Heart right ventricle (tissue), 16 donors: ENCODE measurements around the gene LGI2. TPM values are rescaled to one million over a fixed set of nuclear protein-coding genes. Genes with fewer than 3 reads are reported as not detected.

ENCODE experiments used
- ATAC-seq, 8 donors: fragments of 200-7000 bp; cut with Tn5 transposase; one replicate each; pipeline ENCODE4 v1.9.1; 2020; ENCODE audit warnings: mild to moderate bottlenecking in 8 of 8, moderate library complexity in 8 of 8, moderate number of reproducible peaks in 1 of 8
- DNase-seq, 2 donors: peaks; one replicate each; pipeline ENCODE4 v3.0.0-alpha.2; 2020
- H3K27ac ChIP-seq, 10 donors: fragments of 200-600 bp; sonication (generic) in 2 of 10; one replicate each; pipeline versions ENCODE4 v1.5.0 to v1.8.0; 2020 to 2022; ENCODE audit warnings: mild to moderate bottlenecking in 3 of 10
- H3K27me3 ChIP-seq, 7 donors: fragments of 200-600 bp; one replicate each; pipeline ENCODE4 v1.8.0; 2021 to 2022; ENCODE audit warnings: mild to moderate bottlenecking in 2 of 7
- H3K36me3 ChIP-seq, 9 donors: fragments of 200-600 bp; sonication (generic) in 1 of 9; one replicate each; pipeline versions ENCODE4 v1.5.0 to v1.8.0; 2020 to 2022; ENCODE audit warnings: mild to moderate bottlenecking in 2 of 9
- H3K4me1 ChIP-seq, 9 donors: fragments of 200-600 bp; sonication (generic) in 1 of 9; one replicate each; pipeline versions ENCODE4 v1.5.0 to v1.8.0; 2020 to 2022; ENCODE audit warnings: mild to moderate bottlenecking in 4 of 9
- H3K4me3 ChIP-seq, 10 donors: fragments of 200-600 bp; sonication (generic) in 2 of 10; one replicate each; pipeline versions ENCODE4 v1.5.0 to v1.8.0; 2020 to 2022; ENCODE audit warnings: mild to moderate bottlenecking in 7 of 10, moderate library complexity in 2 of 10
- H3K9me3 ChIP-seq, 11 donors: fragments of 200-600 bp in 10 of 11; sonication (generic) in 2 of 11; one replicate each; pipeline versions ENCODE4 v1.5.0 to v1.8.0; 2013 to 2022; ENCODE audit warnings: mild to moderate bottlenecking in 2 of 11, control low read depth in 1 of 11, moderate library complexity in 1 of 11
- CTCF ChIP-seq, 9 donors: fragments of 200-600 bp; sonication (generic) in 2 of 9; IDR thresholded peaks; one replicate each; pipeline versions ENCODE4 v1.5.0 to v1.8.0; 2021 to 2022; ENCODE audit warnings: antibody characterized with exemption in 9 of 9, mild to moderate bottlenecking in 5 of 9, moderate library complexity in 1 of 9
- WGBS, 2 donors: extraction: QIAGEN DNeasy Blood & Tissue Kit; methylation state at CpG; one replicate each; pipeline ENCODE4 v1.1.7; 2013; ENCODE audit warnings: inconsistent platforms in 1 of 2; 5-methylcytosine and 5-hydroxymethylcytosine counted together
- intact Hi-C, 10 donors: fragments of 100-400 bp; cut with DNase I; formaldehyde crosslinking; loops; one replicate each; pipeline versions ENCODE4 v1.11.1 to v1.14.2; 2022
- polyA plus RNA-seq, 2 donors: library from polyadenylated mRNA; stranded (reverse); fragments of 200-250 nt; gene quantifications; one replicate each; pipeline ENCODE4 v1.2.3, GENCODE V29; 2013
- total RNA-seq, 10 donors: library from RNA; stranded (reverse); fragmentation: NEBNext Ultra II Directional in 3 of 10; extraction: Animal tissue kit (Norgen Biotek cat#: 25700) in 3 of 10; gene quantifications; one replicate each; pipeline versions ENCODE4 v1.2.1 to v1.2.4, GENCODE V29; 2021 to 2023
- donor health status: Arrhythmogenic right ventricular cardiomyopathy.
- donor health status: ischemic (EF 13 %, LVEDD 7.1; RV severe dilation, severe dysfunction).
- donor health status: healthy with polysubstance abuse.
- donor health status: DM: no; HTN: yes; CAD: no.
- donor health status: DM: no; HTN: no; CAD: no.
- donor health status: ischemic (EF 25% LVEDD 6.9; RV normal size, moderate dysfunction).
- donor health status: ischemic (EF 25% LVEDD 5.7; RV mildly dilated, moderate dysfunction).
- donor health status: healthy.
- donor health status: DM: yes; HTN: yes; CAD: no.
- donor health status: Ischemic cardiomyopathy.
- donor health status: ischemic (EF 35%, LVEDD 5.7; RV mildly dilated, moderate dysfunction).
- donor health status: nonischemic (EF 11% LVEDD 7.7; RV severe dilation, severe dysfunction).
- donor health status: DM: yes; HTN: yes; CAD: no.
- donor health status: PGD.
- donor health status: ischemic (EF 29% LVEDD 5.4; RV normal size, mild dysfunction).
- donor health status: nonischemic (EF 23%, LVEDD 6.1; RV moderate dilation, normal function).

The LGI2 gene
- total and polyA plus RNA-seq, 12 donors = 0.80 to 7.9 (median 2.1) TPM

DNA sequence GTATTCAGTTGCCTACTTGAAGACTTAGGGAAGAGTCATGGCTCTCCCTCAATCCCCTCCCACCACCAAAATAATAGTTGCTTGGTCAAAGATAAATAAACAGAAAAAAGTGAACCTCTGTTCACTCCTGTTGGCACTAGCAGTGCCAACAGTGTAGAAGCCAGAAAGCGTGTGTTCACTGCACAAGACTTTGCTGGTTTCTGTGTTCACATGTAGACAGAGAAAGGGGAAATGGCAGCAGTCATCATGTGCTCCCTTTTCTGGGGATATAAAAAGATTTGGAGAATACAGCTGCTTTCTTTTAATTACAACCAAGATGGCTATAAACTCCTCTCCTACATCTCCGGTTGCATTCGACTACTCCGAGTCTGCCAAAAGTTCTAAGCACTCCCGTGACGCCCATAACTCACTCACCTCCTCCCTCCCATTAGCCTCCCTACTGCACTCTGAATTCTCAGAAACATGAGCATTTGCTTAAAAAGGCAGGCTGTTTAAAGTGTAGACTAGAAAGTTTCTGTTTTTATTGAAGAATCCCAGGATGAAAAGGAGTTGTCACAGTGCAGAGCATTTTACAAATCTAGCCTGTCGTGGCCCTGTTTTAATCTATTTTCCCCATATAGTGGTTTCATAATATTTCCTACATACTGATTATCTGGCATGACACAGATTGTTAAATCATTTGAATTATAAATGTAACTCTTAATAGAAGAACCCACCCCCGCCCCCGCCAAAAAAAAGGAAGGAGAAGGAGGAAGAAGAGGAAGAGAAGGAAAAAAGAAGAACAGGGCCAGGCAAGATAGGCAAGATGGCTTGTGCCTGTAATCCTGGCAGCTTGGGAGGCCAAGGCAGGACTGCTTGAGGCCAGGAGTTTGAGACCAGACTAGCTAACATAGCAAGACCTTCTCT lies 16.7 kb downstream of the LGI2 start:
- intact Hi-C loops = no loop called here
- H3K9me3 ChIP-seq = no peaks in the 10 kb centered on the region
- DNase-seq (no peak), ATAC-seq (peak in 3 of 8 donors; percentile 31 to 55 (median 47))
- no peak for TF ChIP-seq CTCF (IDR thresholded peaks at IDR 0.05)
- WGBS, 2 donors = 77 to 84% methylated on average over 9 of the region's 9 CpGs
- peaks cover 0 to 6% (median 0%) of the 10 kb centered on the region in 9 donors for H3K36me3 ChIP-seq
- peaks cover 0 to 6% (median 0%) of the 10 kb centered on the region in 9 donors for H3K4me1 ChIP-seq
- H3K27me3 ChIP-seq = no peaks in the 10 kb centered on the region
- H3K27ac ChIP-seq = peak overlapping the region in 2 of 10 donors; percentile 7 to 61
- H3K4me3 ChIP-seq = no peak overlapping the region

DNA sequence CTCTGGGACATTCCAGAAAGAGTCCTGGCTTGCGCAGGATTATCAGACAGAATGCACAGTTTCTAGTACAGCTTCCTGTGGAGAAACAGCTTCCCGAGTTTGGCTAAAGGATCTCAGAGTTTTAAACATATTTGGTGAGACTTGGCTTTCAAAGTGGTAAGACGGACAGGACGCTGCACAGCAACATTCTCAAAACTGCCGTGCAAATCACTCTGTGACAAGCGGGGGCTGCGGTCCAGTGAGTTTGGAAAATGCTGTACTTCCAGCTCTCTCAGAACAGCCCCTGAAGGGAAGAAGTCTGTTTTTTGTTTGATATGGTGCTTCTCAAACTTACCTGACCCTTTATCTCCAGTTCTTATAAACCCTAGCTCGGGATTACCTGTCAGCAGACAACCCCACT lies 18.1 kb downstream of the LGI2 start:
- Histone ChIP-seq H3K9me3 (no peaks in the 10 kb centered on the region), H3K27me3 (no peaks in the 10 kb centered on the region), H3K27ac (no peak overlapping the region), H3K4me3 (no peak overlapping the region), H3K36me3 (peaks cover 0 to 7% (median 0%) of the 10 kb centered on the region in 9 donors), H3K4me1 (peaks cover 0 to 6% (median 0%) of the 10 kb centered on the region in 9 donors)
- no peak for ATAC-seq
- no peak for DNase-seq
- no peak for TF ChIP-seq CTCF (IDR thresholded peaks at IDR 0.05)
- intact Hi-C loops = no loop called here
- 84 to 90% methylated on average over 8 of the region's 8 CpGs for WGBS, 2 donors

DNA sequence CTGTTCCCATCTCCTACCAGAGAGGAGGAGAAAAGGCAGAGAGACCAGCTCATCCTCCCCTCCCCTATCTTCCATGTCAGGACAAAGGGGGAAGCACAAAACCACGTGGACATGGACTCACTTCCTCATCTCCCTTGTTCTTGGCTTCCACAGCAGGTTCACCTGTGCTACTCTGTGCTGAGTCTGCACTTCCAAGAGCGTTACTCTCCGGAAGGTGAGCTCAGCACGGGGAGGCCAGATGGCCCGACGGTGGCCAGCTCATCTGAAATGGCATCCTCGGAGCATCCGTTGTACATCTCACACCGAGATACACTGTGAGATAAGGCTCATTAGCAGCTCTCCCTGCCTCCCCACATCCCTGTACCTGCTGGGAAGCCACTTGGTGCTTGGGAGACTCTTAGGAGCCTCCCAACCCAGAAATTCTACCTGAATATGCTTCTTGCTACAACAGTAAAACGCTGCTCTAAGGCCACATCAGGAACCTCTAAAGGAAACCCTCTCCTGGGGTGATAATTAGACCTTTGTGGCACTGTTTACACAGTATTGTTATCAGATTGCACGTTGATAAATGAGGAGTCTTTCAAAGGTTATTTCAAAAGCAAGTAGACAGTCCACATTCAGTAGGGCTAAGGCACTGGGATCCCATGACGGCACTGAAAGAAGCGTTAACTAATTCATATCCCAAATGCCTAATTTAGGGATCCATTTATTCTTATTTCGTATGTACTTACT lies 19.4 kb downstream of the LGI2 start:
- Histone ChIP-seq H3K36me3 (peaks cover 0 to 7% (median 0%) of the 10 kb centered on the region in 9 donors), H3K9me3 (no peaks in the 10 kb centered on the region), H3K27ac (no peak overlapping the region), H3K27me3 (no peaks in the 10 kb centered on the region), H3K4me1 (peaks cover 0 to 6% (median 0%) of the 10 kb centered on the region in 9 donors), H3K4me3 (no peak overlapping the region)
- WGBS, 2 donors = 82 to 85% methylated on average over 14 of the region's 14 CpGs
- TF ChIP-seq CTCF (IDR thresholded peaks at IDR 0.05) = no peak
- DNase-seq (no peak), ATAC-seq (no peak)
- intact Hi-C loops = no loop called here

- DNase-seq (no peak), ATAC-seq (peak in 5 of 8 donors; percentile 40 to 67 (median 54))
- no peak for TF ChIP-seq CTCF (IDR thresholded peaks at IDR 0.05)
- peaks cover 0 to 11% (median under 1%) of the 10 kb centered on the region in 9 donors for H3K4me1 ChIP-seq
- H3K27ac ChIP-seq = no peak overlapping the region
- H3K4me3 ChIP-seq = no peak overlapping the region
- no peaks in the 10 kb centered on the region for H3K27me3 ChIP-seq
- intact Hi-C loops = loop anchor here in 1 of 10 donors (2.0 kb wide), 1 partner anchor 33 kb away; no protein-coding TSS in a partner anchor
- WGBS, 2 donors = 93 to 97% methylated on average over 2 of the region's 2 CpGs
- H3K36me3 ChIP-seq = peaks cover 0 to 7% (median 0%) of the 10 kb centered on the region in 9 donors
- no peaks in the 10 kb centered on the region for H3K9me3 ChIP-seq
These were observed 23.1 kb downstream of the LGI2 start for GRCh38 chr4:25007598-25007997.
